ENCODE data around the gene SBK3.
A peak's percentile ranks its signal among the peaks of the same experiment; 100 is the strongest.
"Not testable (repeated sequence)": the region's sequence is repeated elsewhere in the genome, so short reads cannot be mapped to it uniquely, and the experiment has no call there.

SBK3 gene

DNA sequence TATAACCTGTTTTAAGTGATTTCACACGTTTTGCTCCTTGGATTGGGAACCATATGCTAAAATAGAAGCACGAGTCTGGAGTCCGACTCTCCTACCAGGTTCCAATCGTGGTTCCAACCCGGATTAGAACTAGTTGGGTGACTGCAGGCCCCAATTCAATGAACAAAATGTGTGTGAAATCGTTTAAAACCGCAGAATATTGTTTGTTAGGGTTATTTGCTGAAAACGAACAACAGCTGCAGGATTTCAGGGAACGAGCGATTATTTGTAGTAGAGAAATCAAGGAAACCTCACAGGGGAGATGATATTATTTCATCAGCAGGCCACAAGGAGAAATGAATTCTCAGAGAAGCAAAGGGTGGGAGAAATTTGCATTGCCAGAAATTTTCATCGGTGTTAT is 40.4 kb downstream of the SBK3 start:
- no peak for TF ChIP-seq JUND (IDR thresholded peaks at IDR 0.05; ENCODE audit: low read depth)
- DNase-seq (ENCODE audit: low read depth in 1 of 2, low spot score in 1 of 2) = no peak
- in situ Hi-C loops (cut with HindIII; ENCODE audit: low pct_unique_long_range_greater_than_20kb, low sequenced_read_pairs) = no loop called here

GRCh38 chr19:55504252-55504603 is 41.1 kb downstream of the SBK3 start:
- TF ChIP-seq JUND (IDR thresholded peaks at IDR 0.05; ENCODE audit: low read depth) = no peak
- in situ Hi-C loops (cut with HindIII; ENCODE audit: low pct_unique_long_range_greater_than_20kb, low sequenced_read_pairs) = no loop called here
- DNase-seq (ENCODE audit: low read depth in 1 of 2, low spot score in 1 of 2) = no peak

DNA sequence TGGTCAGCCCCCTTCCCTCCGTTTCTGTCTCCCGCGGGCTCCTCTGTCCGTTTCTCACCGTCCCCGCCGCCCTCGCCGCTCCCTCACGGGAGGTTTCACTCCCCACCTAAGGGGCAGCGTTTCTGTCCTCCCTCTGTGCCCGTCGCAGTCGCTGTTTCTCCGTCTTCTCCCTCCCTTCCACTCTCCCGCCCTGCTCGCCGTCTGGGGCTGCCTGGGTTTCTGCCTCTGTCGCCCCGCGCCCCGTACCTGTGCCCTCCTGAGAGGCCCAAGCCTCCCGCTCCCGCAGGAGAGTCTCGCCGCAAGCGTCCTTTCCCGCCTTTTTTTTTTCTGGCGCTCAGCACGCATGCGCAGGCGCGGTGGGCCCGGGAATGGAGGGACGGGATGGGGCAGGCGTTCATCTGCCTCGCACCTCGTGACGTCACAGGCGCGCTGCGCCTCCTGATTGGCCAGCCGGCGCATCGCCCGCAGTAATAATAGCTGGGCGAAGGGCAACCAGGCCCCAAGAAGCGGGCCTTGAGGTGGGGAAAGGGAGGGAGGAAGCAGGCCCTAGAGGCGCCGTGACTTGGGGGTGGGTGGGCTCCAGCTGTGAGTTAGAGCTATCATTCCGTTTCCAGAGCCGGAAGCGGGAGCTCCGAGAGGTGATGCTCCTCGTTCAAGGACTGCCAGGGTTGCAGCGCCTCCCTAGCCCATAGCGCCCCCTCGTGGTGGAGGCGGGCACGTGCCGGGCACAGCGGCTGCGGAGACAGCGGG is 41.7 kb downstream of the SBK3 start:
- no peak for TF ChIP-seq JUND (IDR thresholded peaks at IDR 0.05; ENCODE audit: low read depth)
- in situ Hi-C loops (cut with HindIII; ENCODE audit: low pct_unique_long_range_greater_than_20kb, low sequenced_read_pairs) = no loop called here
- DNase-seq (ENCODE audit: low read depth in 1 of 2, low spot score in 1 of 2) = peak; percentile 92 to 95

- no peak for TF ChIP-seq JUND (IDR thresholded peaks at IDR 0.05; ENCODE audit: low read depth)
- in situ Hi-C loops (cut with HindIII; ENCODE audit: low pct_unique_long_range_greater_than_20kb, low sequenced_read_pairs) = no loop called here
- no peak for DNase-seq (ENCODE audit: low read depth in 1 of 2, low spot score in 1 of 2)
Measured at GRCh38 chr19:55503157-55503501, 42.2 kb downstream of the SBK3 start.

DNA sequence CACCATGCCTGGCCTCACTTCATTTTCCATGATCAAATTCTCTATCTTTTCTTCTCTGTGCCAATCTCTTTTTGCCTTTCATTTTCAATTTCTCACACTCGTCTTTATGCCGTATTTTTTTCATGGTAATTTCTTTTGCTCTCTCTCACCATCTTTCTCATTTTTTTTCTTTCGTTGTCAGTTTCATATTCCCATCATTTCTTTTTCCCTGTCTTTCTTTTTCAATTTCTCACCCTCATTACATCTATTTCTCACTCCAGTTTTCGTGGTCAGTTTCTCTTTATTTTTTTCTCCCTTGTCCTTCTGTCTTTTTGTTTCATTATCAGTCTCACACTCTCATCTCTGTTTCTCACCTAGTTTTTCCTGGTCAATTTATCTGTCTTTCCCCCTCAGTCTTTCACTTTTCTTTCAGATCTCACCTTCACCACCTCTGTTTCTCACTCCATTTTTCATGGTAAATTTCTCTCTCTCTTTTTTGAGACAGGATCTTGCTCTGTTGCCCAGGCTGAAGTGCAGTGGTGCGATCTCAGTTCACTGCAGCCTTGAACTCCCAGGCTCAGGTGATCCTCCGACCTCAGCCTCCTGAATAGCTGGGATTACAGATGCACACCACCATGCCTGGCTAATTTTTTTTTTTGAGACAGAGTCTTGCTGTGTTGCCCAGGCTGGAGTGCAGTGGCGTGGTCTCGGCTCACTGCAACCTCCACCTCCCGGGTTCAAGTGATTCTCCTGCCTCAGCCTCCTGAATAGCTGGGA is 43.0 kb downstream of the SBK3 start:
- DNase-seq (ENCODE audit: low read depth in 1 of 2, low spot score in 1 of 2) = no peak
- no peak for TF ChIP-seq JUND (IDR thresholded peaks at IDR 0.05; ENCODE audit: low read depth)
- in situ Hi-C loops (cut with HindIII; ENCODE audit: low pct_unique_long_range_greater_than_20kb, low sequenced_read_pairs) = no loop called here

- no peak for TF ChIP-seq JUND (IDR thresholded peaks at IDR 0.05; ENCODE audit: low read depth)
- in situ Hi-C loops (cut with HindIII; ENCODE audit: low pct_unique_long_range_greater_than_20kb, low sequenced_read_pairs) = no loop called here
- no peak for DNase-seq (ENCODE audit: low read depth in 1 of 2, low spot score in 1 of 2)
Measured at GRCh38 chr19:55500368-55500952, 44.9 kb downstream of the SBK3 start.

DNA sequence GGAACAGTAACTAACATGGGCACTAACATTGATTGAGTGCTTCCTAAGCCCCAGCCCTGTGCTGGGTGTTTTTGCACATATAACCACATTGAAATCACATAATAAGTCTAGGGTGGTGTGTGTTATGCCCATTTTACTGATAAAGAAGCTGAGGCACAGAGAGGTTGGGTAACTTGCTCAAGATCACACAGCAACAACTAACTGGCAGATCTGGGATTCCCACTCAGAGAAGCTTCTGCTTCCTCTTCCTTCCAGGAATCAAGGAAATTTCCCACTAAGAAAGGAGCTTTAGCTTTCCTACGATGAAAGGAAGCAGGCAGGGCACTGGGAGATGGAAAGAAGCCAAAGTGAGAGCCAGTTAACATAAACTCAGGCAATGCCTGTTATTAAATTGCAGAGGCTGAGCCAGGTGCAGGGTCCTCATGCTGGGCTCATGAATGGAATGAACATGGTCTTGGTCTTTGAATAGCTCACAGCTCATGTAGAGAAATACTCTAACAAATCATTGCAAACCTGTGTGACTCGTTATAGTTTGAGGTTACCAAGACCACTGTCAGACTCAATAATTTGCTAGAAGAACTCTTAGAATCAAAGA is 47.0 kb downstream of the SBK3 start:
- in situ Hi-C loops (cut with HindIII; ENCODE audit: low pct_unique_long_range_greater_than_20kb, low sequenced_read_pairs) = no loop called here
- no peak for DNase-seq (ENCODE audit: low read depth in 1 of 2, low spot score in 1 of 2)
- TF ChIP-seq JUND (IDR thresholded peaks at IDR 0.05; ENCODE audit: low read depth) = no peak

DNA sequence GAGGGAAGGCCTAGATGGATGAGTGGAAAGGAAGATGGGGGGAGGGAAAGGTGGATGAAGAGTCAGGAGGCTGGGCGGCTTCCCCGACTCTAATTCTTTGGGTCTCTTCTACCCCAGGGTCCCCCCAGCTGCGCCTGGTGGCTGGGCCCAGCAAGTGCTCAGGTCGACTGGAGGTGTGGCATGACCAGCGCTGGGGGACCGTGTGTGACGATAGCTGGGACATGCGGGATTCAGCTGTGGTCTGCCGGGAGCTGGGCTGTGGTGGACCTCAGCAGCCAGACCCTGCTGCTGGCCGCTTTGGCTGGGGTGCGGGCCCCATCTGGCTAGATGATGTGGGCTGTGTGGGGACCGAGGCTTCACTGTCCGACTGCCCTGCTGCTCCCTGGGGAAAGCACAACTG is 47.6 kb downstream of the SBK3 start:
- TF ChIP-seq JUND (IDR thresholded peaks at IDR 0.05; ENCODE audit: low read depth) = no peak
- no peak for DNase-seq (ENCODE audit: low read depth in 1 of 2, low spot score in 1 of 2)
- in situ Hi-C loops (cut with HindIII; ENCODE audit: low pct_unique_long_range_greater_than_20kb, low sequenced_read_pairs) = no loop called here

DNA sequence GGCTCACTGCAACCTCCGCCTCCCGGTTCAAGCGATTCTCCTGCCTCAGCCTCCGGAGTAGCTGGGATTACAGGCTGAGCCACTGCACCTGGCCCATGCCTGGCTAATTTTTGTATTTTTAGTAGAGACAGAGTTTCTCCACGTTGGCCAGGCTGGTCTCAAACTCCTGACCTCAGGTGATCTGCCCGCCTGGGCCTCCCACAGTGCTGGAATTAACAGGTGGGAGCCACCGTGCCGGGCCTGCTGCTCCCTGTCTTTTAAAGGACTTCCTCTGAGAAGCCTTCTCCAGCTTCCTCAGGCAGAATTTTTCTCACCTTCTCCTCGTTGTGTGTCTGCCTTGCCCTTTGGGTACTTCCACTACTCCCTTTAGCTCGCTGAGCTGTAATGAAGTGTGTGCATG is 48.5 kb downstream of the SBK3 start:
- DNase-seq (ENCODE audit: low read depth in 1 of 2, low spot score in 1 of 2); in situ Hi-C loops (cut with HindIII; ENCODE audit: low pct_unique_long_range_greater_than_20kb, low sequenced_read_pairs): not testable (repeated sequence)

GRCh38 chr19:55495646-55496349 is 49.5 kb downstream of the SBK3 start:
- in situ Hi-C loops (cut with HindIII; ENCODE audit: low pct_unique_long_range_greater_than_20kb, low sequenced_read_pairs) = no loop called here
- DNase-seq (ENCODE audit: low read depth in 1 of 2, low spot score in 1 of 2) = no peak
- TF ChIP-seq JUND (IDR thresholded peaks at IDR 0.05; ENCODE audit: low read depth) = no peak

- in situ Hi-C loops (cut with HindIII; ENCODE audit: low pct_unique_long_range_greater_than_20kb, low sequenced_read_pairs) = no loop called here
- DNase-seq (ENCODE audit: low read depth in 1 of 2, low spot score in 1 of 2) = no peak
- no peak for TF ChIP-seq JUND (IDR thresholded peaks at IDR 0.05; ENCODE audit: low read depth)
Measured at GRCh38 chr19:55494172-55494761, 51.1 kb downstream of the SBK3 start.

GRCh38 chr19:55493645-55494171 is 51.6 kb downstream of the SBK3 start:
- DNase-seq (ENCODE audit: low read depth in 1 of 2, low spot score in 1 of 2) = no peak
- no peak for TF ChIP-seq JUND (IDR thresholded peaks at IDR 0.05; ENCODE audit: low read depth)
- in situ Hi-C loops (cut with HindIII; ENCODE audit: low pct_unique_long_range_greater_than_20kb, low sequenced_read_pairs) = no loop called here
